ENCODE data around the gene SLC2A11.

SLC2A11 gene

GRCh38 chr22:23857606-23858483 lies at the start of gene SLC2A11:
SLC2A11 (plus strand) TSS chr22:23857875; CDS start chr22:23858000, 125 bp downstream.
- H3K27me3 ChIP-seq (ENCODE audit: low read depth, low read length): no peaks in the 10 kb centered on the region
- peaks cover 0 to 13% of the 10 kb centered on the region in 2 donors for H3K4me1 ChIP-seq (ENCODE audit: control insufficient read depth in 1 of 2, insufficient read depth in 2 of 2, low read length in 2 of 2)
- H3K27ac ChIP-seq (ENCODE audit: low read length): peak within 1 kb of the TSS; percentile 76
- H3K36me3 ChIP-seq (ENCODE audit: control insufficient read depth in 1 of 2, insufficient read depth in 2 of 2, low read length in 2 of 2): peaks cover 0 to under 1% of the 10 kb centered on the region in 2 donors
- H3K9me3 ChIP-seq (ENCODE audit: control insufficient read depth in 1 of 2, low read length in 2 of 2): no peaks in the 10 kb centered on the region
- peak within 1 kb of the TSS; percentile 77 to 78 for H3K4me3 ChIP-seq (ENCODE audit: low read depth in 1 of 2, low read length in 2 of 2)

- Histone ChIP-seq H3K4me3 (ENCODE audit: low read depth in 1 of 2, low read length in 2 of 2) (no peak overlapping the region), H3K27me3 (ENCODE audit: low read depth, low read length) (no peaks in the 10 kb centered on the region), H3K36me3 (ENCODE audit: control insufficient read depth in 1 of 2, insufficient read depth in 2 of 2, low read length in 2 of 2) (peaks cover 24 to 37% of the 10 kb centered on the region in 2 donors), H3K9me3 (ENCODE audit: control insufficient read depth in 1 of 2, low read length in 2 of 2) (no peaks in the 10 kb centered on the region), H3K27ac (ENCODE audit: low read length) (no peak overlapping the region), H3K4me1 (ENCODE audit: control insufficient read depth in 1 of 2, insufficient read depth in 2 of 2, low read length in 2 of 2) (no peaks in the 10 kb centered on the region)
Observed at GRCh38 chr22:23812378-23812777, 45.3 kb upstream of the SLC2A11 start.

GRCh38 chr22:23815541-23816155 lies 42.0 kb upstream of the SLC2A11 start:
- Histone ChIP-seq H3K36me3 (ENCODE audit: control insufficient read depth in 1 of 2, insufficient read depth in 2 of 2, low read length in 2 of 2) (peaks cover 30 to 70% of the 10 kb centered on the region in 2 donors), H3K9me3 (ENCODE audit: control insufficient read depth in 1 of 2, low read length in 2 of 2) (no peaks in the 10 kb centered on the region), H3K27ac (ENCODE audit: low read length) (no peak overlapping the region), H3K27me3 (ENCODE audit: low read depth, low read length) (no peaks in the 10 kb centered on the region), H3K4me3 (ENCODE audit: low read depth in 1 of 2, low read length in 2 of 2) (no peak overlapping the region), H3K4me1 (ENCODE audit: control insufficient read depth in 1 of 2, insufficient read depth in 2 of 2, low read length in 2 of 2) (no peaks in the 10 kb centered on the region)

- Histone ChIP-seq H3K4me1 (ENCODE audit: control insufficient read depth in 1 of 2, insufficient read depth in 2 of 2, low read length in 2 of 2) (no peaks in the 10 kb centered on the region), H3K4me3 (ENCODE audit: low read depth in 1 of 2, low read length in 2 of 2) (no peak overlapping the region), H3K36me3 (ENCODE audit: control insufficient read depth in 1 of 2, insufficient read depth in 2 of 2, low read length in 2 of 2) (peaks cover 33 to 73% of the 10 kb centered on the region in 2 donors), H3K9me3 (ENCODE audit: control insufficient read depth in 1 of 2, low read length in 2 of 2) (no peaks in the 10 kb centered on the region), H3K27me3 (ENCODE audit: low read depth, low read length) (no peaks in the 10 kb centered on the region), H3K27ac (ENCODE audit: low read length) (no peak overlapping the region)
Observed at GRCh38 chr22:23816156-23816976, 41.3 kb upstream of the SLC2A11 start.

GRCh38 chr22:23817146-23817545 lies 40.5 kb upstream of the SLC2A11 start:
- H3K27me3 ChIP-seq (ENCODE audit: low read depth, low read length): no peaks in the 10 kb centered on the region
- no peaks in the 10 kb centered on the region for H3K4me1 ChIP-seq (ENCODE audit: control insufficient read depth in 1 of 2, insufficient read depth in 2 of 2, low read length in 2 of 2)
- H3K9me3 ChIP-seq (ENCODE audit: control insufficient read depth in 1 of 2, low read length in 2 of 2): no peaks in the 10 kb centered on the region
- H3K27ac ChIP-seq (ENCODE audit: low read length): no peak overlapping the region
- H3K36me3 ChIP-seq (ENCODE audit: control insufficient read depth in 1 of 2, insufficient read depth in 2 of 2, low read length in 2 of 2): peaks cover 32 to 76% of the 10 kb centered on the region in 2 donors
- no peak overlapping the region for H3K4me3 ChIP-seq (ENCODE audit: low read depth in 1 of 2, low read length in 2 of 2)

GRCh38 chr22:23818541-23818940 lies 39.1 kb upstream of the SLC2A11 start:
- no peaks in the 10 kb centered on the region for H3K9me3 ChIP-seq (ENCODE audit: control insufficient read depth in 1 of 2, low read length in 2 of 2)
- H3K36me3 ChIP-seq (ENCODE audit: control insufficient read depth in 1 of 2, insufficient read depth in 2 of 2, low read length in 2 of 2): peaks cover 42 to 86% of the 10 kb centered on the region in 2 donors
- no peak overlapping the region for H3K4me3 ChIP-seq (ENCODE audit: low read depth in 1 of 2, low read length in 2 of 2)
- no peaks in the 10 kb centered on the region for H3K27me3 ChIP-seq (ENCODE audit: low read depth, low read length)
- H3K4me1 ChIP-seq (ENCODE audit: control insufficient read depth in 1 of 2, insufficient read depth in 2 of 2, low read length in 2 of 2): no peaks in the 10 kb centered on the region
- H3K27ac ChIP-seq (ENCODE audit: low read length): no peak overlapping the region

- Histone ChIP-seq H3K4me3 (ENCODE audit: low read depth in 1 of 2, low read length in 2 of 2) (no peak overlapping the region), H3K27ac (ENCODE audit: low read length) (no peak overlapping the region), H3K27me3 (ENCODE audit: low read depth, low read length) (no peaks in the 10 kb centered on the region), H3K36me3 (ENCODE audit: control insufficient read depth in 1 of 2, insufficient read depth in 2 of 2, low read length in 2 of 2) (peaks cover 58 to 93% of the 10 kb centered on the region in 2 donors), H3K9me3 (ENCODE audit: control insufficient read depth in 1 of 2, low read length in 2 of 2) (no peaks in the 10 kb centered on the region), H3K4me1 (ENCODE audit: control insufficient read depth in 1 of 2, insufficient read depth in 2 of 2, low read length in 2 of 2) (no peaks in the 10 kb centered on the region)
Observed at GRCh38 chr22:23820748-23821211, 36.9 kb upstream of the SLC2A11 start.

GRCh38 chr22:23822101-23822671 lies 35.5 kb upstream of the SLC2A11 start:
- H3K27ac ChIP-seq (ENCODE audit: low read length): no peak overlapping the region
- H3K36me3 ChIP-seq (ENCODE audit: control insufficient read depth in 1 of 2, insufficient read depth in 2 of 2, low read length in 2 of 2): peaks cover 48 to 93% of the 10 kb centered on the region in 2 donors
- H3K9me3 ChIP-seq (ENCODE audit: control insufficient read depth in 1 of 2, low read length in 2 of 2): no peaks in the 10 kb centered on the region
- no peaks in the 10 kb centered on the region for H3K27me3 ChIP-seq (ENCODE audit: low read depth, low read length)
- no peak overlapping the region for H3K4me3 ChIP-seq (ENCODE audit: low read depth in 1 of 2, low read length in 2 of 2)
- no peaks in the 10 kb centered on the region for H3K4me1 ChIP-seq (ENCODE audit: control insufficient read depth in 1 of 2, insufficient read depth in 2 of 2, low read length in 2 of 2)

GRCh38 chr22:23823331-23823791 lies 34.3 kb upstream of the SLC2A11 start:
- peaks cover 43 to 89% of the 10 kb centered on the region in 2 donors for H3K36me3 ChIP-seq (ENCODE audit: control insufficient read depth in 1 of 2, insufficient read depth in 2 of 2, low read length in 2 of 2)
- no peaks in the 10 kb centered on the region for H3K9me3 ChIP-seq (ENCODE audit: control insufficient read depth in 1 of 2, low read length in 2 of 2)
- no peaks in the 10 kb centered on the region for H3K4me1 ChIP-seq (ENCODE audit: control insufficient read depth in 1 of 2, insufficient read depth in 2 of 2, low read length in 2 of 2)
- no peak overlapping the region for H3K27ac ChIP-seq (ENCODE audit: low read length)
- no peak overlapping the region for H3K4me3 ChIP-seq (ENCODE audit: low read depth in 1 of 2, low read length in 2 of 2)
- no peaks in the 10 kb centered on the region for H3K27me3 ChIP-seq (ENCODE audit: low read depth, low read length)

- Histone ChIP-seq H3K4me3 (ENCODE audit: low read depth in 1 of 2, low read length in 2 of 2) (no peak overlapping the region), H3K36me3 (ENCODE audit: control insufficient read depth in 1 of 2, insufficient read depth in 2 of 2, low read length in 2 of 2) (peaks cover 56 to 89% of the 10 kb centered on the region in 2 donors), H3K27me3 (ENCODE audit: low read depth, low read length) (no peaks in the 10 kb centered on the region), H3K9me3 (ENCODE audit: control insufficient read depth in 1 of 2, low read length in 2 of 2) (no peaks in the 10 kb centered on the region), H3K4me1 (ENCODE audit: control insufficient read depth in 1 of 2, insufficient read depth in 2 of 2, low read length in 2 of 2) (no peaks in the 10 kb centered on the region), H3K27ac (ENCODE audit: low read length) (no peak overlapping the region)
Observed at GRCh38 chr22:23824476-23825245, 33.0 kb upstream of the SLC2A11 start.

All from muscle layer of duodenum (tissue), 2 donors.